D721Med (cell line): Measurements from ENCODE around the gene C1QTNF5.

Experiments used
- DNase-seq: peaks from one replicate; pipeline ENCODE4 v3.0.0; 2011; ENCODE audit warnings: low spot score; ENCODE audit not compliant: insufficient read length
- FAIRE-seq: peaks from 2 replicates; lab custom pipeline; 2011; peaks lifted over from hg19 to GRCh38; lab: Jason Lieb, UNC
- CTCF ChIP-seq: IDR thresholded peaks from 2 replicates; pipeline ENCODE4 v1.5.1; 2012; ENCODE audit warnings: mild to moderate bottlenecking, control low read depth; ENCODE audit not compliant: insufficient read depth; ENCODE audit errors: missing control alignments

C1QTNF5 gene

DNA sequence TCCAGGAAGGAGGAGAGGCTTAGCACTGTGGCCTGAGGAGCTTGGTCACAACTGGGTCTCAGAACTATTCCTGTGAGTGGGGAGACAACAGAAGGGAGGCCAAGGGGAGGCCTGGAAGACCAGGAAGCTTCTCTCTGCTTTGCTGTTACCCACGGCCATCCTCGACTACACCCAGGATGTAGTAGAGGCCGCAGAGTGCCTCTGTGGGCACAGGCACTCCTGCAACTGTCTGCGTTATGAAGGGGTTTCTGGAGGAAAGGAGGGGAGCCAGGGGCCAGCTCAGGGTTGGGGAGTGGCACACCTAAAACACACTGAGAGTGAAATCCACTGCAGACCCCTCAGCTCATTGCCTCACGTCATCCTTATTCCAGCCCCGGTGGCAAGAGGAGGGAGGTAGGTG lies 9.6 kb upstream of the C1QTNF5 start:
- FAIRE-seq: no peak

DNA sequence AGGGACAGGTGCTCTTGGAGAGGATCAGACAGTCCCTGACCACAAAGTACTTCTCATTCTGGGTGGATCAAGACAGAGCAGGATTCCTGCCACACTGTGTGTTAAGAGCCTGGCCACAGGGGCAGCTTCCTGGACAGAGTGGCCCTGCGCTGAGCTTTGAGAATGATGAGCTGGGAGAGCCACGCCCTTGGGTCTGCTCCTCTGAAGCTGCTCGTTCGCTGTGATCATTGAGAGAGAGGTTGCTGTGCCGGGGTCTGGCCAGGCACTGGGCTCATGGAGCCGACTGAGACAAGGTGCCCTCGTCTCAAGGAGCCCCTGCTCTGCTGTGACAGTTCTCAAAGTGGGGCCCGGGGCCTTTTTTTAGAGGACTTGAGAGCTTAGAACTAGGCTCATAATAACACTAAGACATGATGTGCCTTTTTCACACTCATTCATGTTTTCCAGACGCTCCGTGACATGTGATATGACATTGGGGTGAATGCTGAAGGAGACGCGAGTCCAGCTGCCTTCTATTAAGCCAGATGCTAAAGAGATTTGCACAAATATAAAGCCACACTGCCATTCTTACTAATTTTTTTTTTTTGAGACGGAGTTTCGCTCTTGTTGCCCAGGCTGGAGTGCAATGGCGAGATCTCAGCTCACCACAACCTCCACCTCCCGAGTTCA lies 7.4 kb upstream of the C1QTNF5 start:
- TF ChIP-seq CTCF: no peak
- DNase-seq (no peak), FAIRE-seq (no peak)

More for the DNA sequence above, 9.6 kb upstream of the C1QTNF5 start:
- TF ChIP-seq CTCF: no peak
- no peak for DNase-seq

DNA sequence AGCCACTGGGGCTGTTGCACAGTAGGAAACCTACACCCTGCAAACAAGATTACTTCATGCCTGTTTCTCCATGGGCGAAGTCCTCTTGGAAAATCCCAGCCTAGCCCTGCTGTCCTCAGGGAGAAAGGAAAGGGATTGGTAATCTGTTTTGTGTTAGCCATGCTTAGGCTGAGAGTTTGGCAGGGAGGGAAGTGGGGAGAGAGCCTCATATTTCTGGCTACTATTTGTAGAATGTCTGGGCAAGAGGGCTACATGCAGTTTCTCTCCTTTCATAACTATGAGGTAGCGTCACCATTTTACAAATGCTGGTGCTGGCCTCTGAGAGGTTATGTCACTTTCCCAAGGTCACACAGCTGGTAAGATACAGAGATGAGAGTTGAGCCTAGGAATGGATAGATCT lies 6.6 kb upstream of the C1QTNF5 start:
- FAIRE-seq (no peak), DNase-seq (no peak)

DNA sequence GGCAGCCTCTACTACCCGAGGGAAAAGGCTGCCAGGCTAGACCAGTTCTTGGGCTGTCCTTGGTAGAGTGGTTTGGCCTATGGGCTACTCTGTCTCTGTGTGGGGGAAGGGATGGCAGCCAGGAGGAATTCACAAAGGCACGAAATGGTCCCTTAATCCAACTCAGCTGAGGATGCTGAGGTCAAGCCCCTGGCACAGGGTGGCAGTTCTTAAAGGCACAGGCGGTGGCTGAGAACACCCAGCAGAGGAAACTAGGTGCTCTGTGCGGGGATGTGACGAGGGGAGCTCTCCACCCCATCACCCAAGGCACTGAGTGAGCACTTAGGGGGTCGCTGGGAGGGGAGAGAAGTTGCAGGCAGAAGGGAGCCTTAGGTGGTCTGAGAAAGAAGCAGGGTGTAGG lies 5.9 kb upstream of the C1QTNF5 start, which contains the start of gene MFRP:
Gene MFRP (minus strand): TSS at position 101 of the 400 bp plus-strand sequence. CDS start 192 bp downstream, outside the sequence.
- no peak for TF ChIP-seq CTCF
- DNase-seq: no peak
- no peak for FAIRE-seq

More for the DNA sequence above, 6.6 kb upstream of the C1QTNF5 start:
- no peak for TF ChIP-seq CTCF

DNA sequence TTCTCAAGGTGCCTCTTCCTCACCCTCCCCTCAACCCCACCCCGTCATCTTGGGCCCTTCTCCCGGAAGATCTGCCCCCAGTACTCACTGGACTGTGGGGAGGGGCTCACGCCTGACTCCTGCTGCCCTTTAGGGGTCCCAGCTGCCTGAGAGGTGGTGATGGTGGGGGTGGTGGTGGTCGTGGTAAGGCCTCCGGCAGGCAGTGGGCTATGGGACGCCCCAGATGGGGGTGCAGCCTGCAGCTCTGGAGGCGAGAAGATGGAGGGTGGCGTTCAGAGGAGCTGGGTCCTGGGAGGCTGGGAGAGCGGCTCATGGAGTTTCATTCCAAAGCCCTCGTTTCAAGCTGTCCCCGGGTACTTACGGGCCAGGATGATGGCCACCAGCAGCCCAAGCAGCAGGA lies 5.0 kb upstream of the C1QTNF5 start:
- FAIRE-seq: no peak
- DNase-seq: no peak
- no peak for TF ChIP-seq CTCF

DNA sequence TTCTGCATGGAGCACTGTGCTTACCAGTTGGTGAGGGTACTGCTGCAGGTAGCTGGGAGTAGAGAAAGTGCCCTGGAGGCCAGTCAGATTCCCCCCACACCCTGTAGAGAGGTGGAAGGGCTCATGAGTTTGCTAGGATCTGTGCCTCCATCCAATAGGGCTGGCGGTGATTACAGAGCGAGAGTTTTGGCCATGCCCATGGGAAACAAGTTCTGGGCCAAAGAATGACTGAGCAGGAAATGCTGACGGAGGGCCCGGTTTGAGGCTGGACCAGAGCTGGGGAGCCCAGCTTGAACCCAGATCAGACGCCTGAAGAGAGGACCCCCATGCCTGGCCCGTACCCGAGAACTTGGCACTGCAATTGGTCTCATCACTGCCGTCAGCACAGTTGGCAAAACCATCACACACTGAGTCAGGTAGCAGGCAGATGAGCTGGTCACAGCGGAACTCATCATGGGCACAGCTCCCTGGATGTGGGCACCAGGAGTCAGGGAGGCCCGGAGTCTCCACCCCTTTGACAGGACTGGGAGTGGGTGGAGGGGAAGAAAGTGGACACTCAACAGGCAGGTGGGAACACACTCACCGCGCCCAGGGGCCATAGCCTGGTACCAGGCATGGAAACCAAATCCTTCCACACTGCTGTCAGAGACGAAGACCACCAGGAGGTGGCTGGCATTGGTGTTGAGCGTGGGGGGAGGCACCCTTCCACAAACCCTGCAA lies 3.8 kb upstream of the C1QTNF5 start:
- no peak for TF ChIP-seq CTCF
- FAIRE-seq (no peak), DNase-seq (no peak)

GRCh38 chr11:119343726-119344125 lies 3.0 kb upstream of the C1QTNF5 start:
- no peak for TF ChIP-seq CTCF
- DNase-seq (no peak), FAIRE-seq (no peak)
